Breast epithelium (tissue), 4 donors: ENCODE results near the gene TRIM24. TPM values are rescaled to one million over a fixed set of nuclear protein-coding genes. Genes with fewer than 3 reads are reported as not detected.
A peak's percentile ranks its signal among the peaks of the same experiment; 100 is the strongest.

ENCODE experiments used
- DNase-seq, 2 donors: peaks; one replicate each; pipeline ENCODE4 v3.0.0-alpha.2; 2019; ENCODE audit warnings: low spot score in 2 of 2
- H3K27ac ChIP-seq, 2 donors: fragments of 200-600 bp; sonication (generic) in 1 of 2; one replicate each; pipeline ENCODE4 v1.5.1; 2016 to 2019; ENCODE audit warnings: mild to moderate bottlenecking in 1 of 2
- H3K27me3 ChIP-seq, 2 donors: fragments of 200-600 bp; sonication (generic) in 1 of 2; one replicate each; pipeline versions ENCODE4 v1.5.1 to v1.6.0; 2017 to 2019; ENCODE audit warnings: control low read depth in 1 of 2, mild to moderate bottlenecking in 1 of 2
- H3K36me3 ChIP-seq: fragments of 200-600 bp; one replicate; pipeline ENCODE4 v1.5.1; 2019
- H3K4me1 ChIP-seq, 2 donors: fragments of 200-600 bp; sonication (generic); one replicate each; pipeline ENCODE4 v1.5.1; 2016 to 2019; ENCODE audit warnings: control low read depth in 1 of 2
- H3K4me3 ChIP-seq, 3 donors: fragments of 200-600 bp; sonication (generic); 1 replicate in 2 of 3; 2 replicates in 1 of 3; pipeline ENCODE4 v1.5.1; 2016 to 2019; ENCODE audit warnings: mild to moderate bottlenecking in 3 of 3, moderate library complexity in 2 of 3
- H3K9me3 ChIP-seq, 2 donors: fragments of 200-600 bp; sonication (generic) in 1 of 2; one replicate each; pipeline ENCODE4 v1.5.1; 2016 to 2019; ENCODE audit warnings: control low read depth in 1 of 2
- POLR2A ChIP-seq: fragments of 450-650 bp; IDR thresholded peaks from one replicate; pipeline ENCODE4 v1.6.1; 2016; ENCODE audit warnings: antibody characterized with exemption, mild to moderate bottlenecking, moderate library complexity
- POLR2AphosphoS5 ChIP-seq, 3 donors: sonication (generic); formaldehyde crosslinking; IDR thresholded peaks; one replicate each; pipeline ENCODE4 v1.6.1; 2017; ENCODE audit warnings: antibody characterized with exemption in 3 of 3
- intact Hi-C: fragments of 100-400 bp; cut with DNase I; formaldehyde crosslinking; loops from one replicate; pipeline ENCODE4 v1.15.1; 2023; ENCODE audit warnings: low total_unique reads
- total RNA-seq, 3 donors: library from RNA; depleted of rRNA; stranded (reverse); fragments of >200 nt; gene quantifications; one replicate each; pipeline ENCODE4 v1.1.0, GENCODE V29; 2016
- TF ChIP-seq, protein P1 (sequence below), 3 donors: fragments of 450-650 bp; IDR thresholded peaks; one replicate each; pipeline ENCODE4 v1.5.1; 2016 to 2017; ENCODE audit warnings: antibody characterized with exemption in 3 of 3, mild to moderate bottlenecking in 3 of 3, moderate library complexity in 3 of 3

TRIM24 gene
- total RNA-seq, 3 donors from 2014 or later: 15.0 to 28.1 (median 17.7) TPM

DNA sequence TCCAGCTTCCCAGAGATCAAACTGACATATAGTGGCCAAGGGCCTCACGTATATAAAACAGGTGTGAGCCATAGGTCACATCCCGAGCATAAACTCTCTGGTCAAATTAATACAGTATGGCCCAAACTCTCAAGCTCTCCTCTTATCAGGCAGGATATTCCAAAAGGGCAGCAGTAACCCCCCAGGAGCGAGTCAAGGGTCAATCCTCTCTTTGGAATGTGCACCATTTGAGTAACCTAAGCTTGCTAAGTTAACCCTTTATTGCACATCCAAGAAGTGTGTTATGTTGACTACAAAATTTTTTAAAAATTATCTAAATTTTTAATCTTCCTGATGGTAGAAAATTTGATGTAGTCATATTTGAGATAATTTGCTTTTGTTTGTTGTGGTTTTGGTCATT, 4.5 kb upstream of the TRIM24 start:
- no peaks in the 10 kb centered on the region for H3K36me3 ChIP-seq
- no peak for DNase-seq
- intact Hi-C loops: no loop called here
- no peaks in the 10 kb centered on the region for H3K9me3 ChIP-seq
- TF ChIP-seq, protein P1, sequence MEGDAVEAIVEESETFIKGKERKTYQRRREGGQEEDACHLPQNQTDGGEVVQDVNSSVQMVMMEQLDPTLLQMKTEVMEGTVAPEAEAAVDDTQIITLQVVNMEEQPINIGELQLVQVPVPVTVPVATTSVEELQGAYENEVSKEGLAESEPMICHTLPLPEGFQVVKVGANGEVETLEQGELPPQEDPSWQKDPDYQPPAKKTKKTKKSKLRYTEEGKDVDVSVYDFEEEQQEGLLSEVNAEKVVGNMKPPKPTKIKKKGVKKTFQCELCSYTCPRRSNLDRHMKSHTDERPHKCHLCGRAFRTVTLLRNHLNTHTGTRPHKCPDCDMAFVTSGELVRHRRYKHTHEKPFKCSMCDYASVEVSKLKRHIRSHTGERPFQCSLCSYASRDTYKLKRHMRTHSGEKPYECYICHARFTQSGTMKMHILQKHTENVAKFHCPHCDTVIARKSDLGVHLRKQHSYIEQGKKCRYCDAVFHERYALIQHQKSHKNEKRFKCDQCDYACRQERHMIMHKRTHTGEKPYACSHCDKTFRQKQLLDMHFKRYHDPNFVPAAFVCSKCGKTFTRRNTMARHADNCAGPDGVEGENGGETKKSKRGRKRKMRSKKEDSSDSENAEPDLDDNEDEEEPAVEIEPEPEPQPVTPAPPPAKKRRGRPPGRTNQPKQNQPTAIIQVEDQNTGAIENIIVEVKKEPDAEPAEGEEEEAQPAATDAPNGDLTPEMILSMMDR (IDR thresholded peaks at IDR 0.05): no peak
- TF ChIP-seq POLR2A: no peak
- no peak for TF ChIP-seq POLR2AphosphoS5 (IDR thresholded peaks at IDR 0.05)
- H3K27ac ChIP-seq: no peak overlapping the region
- no peak overlapping the region for H3K4me3 ChIP-seq
- H3K27me3 ChIP-seq: no peaks in the 10 kb centered on the region
- H3K4me1 ChIP-seq: no peaks in the 10 kb centered on the region

DNA sequence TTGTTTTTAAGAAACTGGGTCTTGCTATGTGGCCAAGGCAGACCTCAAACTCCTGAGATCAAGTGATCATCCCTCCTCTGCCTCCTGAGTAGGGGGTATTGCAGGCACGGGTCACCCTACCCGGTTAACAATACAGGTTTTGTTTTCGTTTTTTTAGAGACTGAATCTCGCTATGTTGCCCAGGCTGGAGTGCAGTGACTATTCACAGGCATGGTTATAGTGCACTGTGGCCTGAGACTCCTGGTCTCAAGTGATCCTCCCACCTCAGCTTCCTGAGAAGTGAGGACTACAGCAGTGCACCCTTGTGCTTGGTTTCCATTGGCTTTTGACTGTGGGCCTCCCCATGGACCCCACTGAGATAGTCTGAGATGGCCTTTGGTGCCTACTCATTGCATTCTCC, 3.8 kb upstream of the TRIM24 start:
- TF ChIP-seq, protein P1 (IDR thresholded peaks at IDR 0.05): no peak
- TF ChIP-seq POLR2A (no peak), POLR2AphosphoS5 (IDR thresholded peaks at IDR 0.05) (no peak)
- no peak for DNase-seq
- intact Hi-C loops: no loop called here
- Histone ChIP-seq H3K27ac (no peak overlapping the region), H3K4me3 (no peak overlapping the region), H3K4me1 (no peaks in the 10 kb centered on the region), H3K9me3 (no peaks in the 10 kb centered on the region), H3K36me3 (no peaks in the 10 kb centered on the region), H3K27me3 (no peaks in the 10 kb centered on the region)

DNA sequence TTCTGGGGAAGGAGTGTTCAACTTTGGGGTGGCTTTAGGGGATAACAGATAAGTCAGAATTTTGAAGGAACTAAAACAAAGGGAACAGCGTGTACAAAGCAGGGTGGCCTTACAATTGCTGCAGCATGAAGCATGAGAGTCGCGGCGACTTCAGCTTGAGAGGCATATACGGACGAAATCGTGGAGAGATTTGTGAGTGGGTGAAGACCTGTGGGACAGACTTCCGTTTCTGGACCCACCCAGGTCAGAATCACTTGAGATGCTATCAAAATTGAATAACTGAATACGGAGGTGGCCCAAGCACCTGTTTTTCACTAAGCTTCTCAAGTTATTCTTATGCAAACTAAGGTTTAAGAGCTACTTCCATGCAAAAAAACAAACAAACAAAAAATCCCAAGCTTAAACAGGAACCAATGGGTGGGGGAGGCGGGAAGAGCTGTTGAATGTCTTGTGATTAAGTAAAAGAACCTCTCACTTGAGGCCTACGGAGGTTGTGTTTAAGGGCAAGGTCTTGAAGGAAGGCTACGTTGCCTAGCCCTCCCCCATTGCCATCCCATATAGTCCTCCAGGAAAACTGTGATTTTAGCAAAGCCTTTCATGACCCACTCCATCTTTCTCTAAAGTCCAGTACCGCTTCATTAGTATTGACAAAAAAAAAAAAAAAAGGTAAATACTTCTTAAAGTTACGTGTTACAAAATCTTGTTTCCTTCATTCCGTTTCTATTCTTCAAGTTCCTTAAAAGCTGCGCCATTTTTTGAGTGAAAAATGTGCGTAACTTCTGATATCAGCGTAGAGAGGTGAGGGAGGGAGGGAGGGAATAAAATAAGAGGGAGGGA, 1.3 kb upstream of the TRIM24 start:
- intact Hi-C loops: no loop called here
- H3K4me1 ChIP-seq: no peaks in the 10 kb centered on the region
- H3K27me3 ChIP-seq: no peaks in the 10 kb centered on the region
- TF ChIP-seq POLR2A: no peak
- no peak for DNase-seq
- no peaks in the 10 kb centered on the region for H3K36me3 ChIP-seq
- no peak overlapping the region for H3K4me3 ChIP-seq
- no peak overlapping the region for H3K27ac ChIP-seq
- H3K9me3 ChIP-seq: no peaks in the 10 kb centered on the region

DNA sequence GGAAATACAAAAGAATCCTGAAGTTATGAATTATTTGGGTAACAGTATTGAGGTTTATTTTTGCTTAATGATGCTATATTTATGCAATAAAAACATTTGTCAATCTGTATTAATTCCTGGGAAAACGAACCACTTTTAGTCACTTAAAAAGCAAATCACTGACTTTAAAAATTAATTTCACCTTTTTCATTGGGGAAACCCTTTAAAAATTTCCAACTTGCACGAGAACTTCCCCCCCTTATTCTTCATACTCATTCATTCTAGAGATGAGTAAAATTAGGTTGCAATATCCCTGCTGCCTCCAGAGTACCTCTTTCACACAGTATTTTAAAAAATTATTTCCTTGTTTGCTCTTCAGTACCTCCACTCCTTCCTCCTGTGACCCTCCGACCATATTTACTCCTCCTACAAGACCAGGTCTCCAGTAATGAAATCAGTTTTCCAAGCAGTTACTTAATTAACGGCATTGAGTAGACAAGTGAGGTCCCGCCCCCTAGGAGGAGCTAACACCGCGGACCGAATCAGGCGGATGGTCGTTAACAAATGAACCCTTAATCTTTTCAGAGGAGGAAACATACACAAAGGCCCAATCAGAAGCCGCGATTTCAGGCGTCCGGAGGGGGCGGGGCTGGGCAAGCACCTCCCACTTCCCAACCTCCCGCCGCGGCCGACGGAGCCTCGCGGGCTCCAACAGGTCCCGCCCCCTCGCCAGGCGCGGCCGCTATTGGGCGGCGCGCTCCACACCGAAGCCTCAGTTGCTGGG, 465 bp upstream of the TRIM24 start:
- H3K27ac ChIP-seq: peak overlapping the region; percentile 27 to 93
- DNase-seq: peak in 1 of 2 donors; percentile 97

More for the DNA sequence above, 465 bp upstream of the TRIM24 start:
- TF ChIP-seq POLR2AphosphoS5 (IDR thresholded peaks at IDR 0.05): peak in 1 of 3 donors; percentile 4
- no peak for TF ChIP-seq POLR2A
- TF ChIP-seq, protein P1 (IDR thresholded peaks at IDR 0.05): peak; percentile 49 to 63 (median 62)
- peak overlapping the region; percentile 83 to 92 (median 91) for H3K4me3 ChIP-seq
- no peaks in the 10 kb centered on the region for H3K4me1 ChIP-seq
- no peaks in the 10 kb centered on the region for H3K36me3 ChIP-seq
- intact Hi-C loops: no loop called here
- H3K27me3 ChIP-seq: no peaks in the 10 kb centered on the region
- H3K9me3 ChIP-seq: no peaks in the 10 kb centered on the region
